Umbilical cord (tissue), 2 donors: Measurements from ENCODE around the gene KCTD5. TPM values are rescaled to one million over a fixed set of nuclear protein-coding genes. Genes with fewer than 3 reads are reported as not detected.

Experiments
- DNase-seq: peaks from one replicate; pipeline ENCODE4 v3.0.0-alpha.2; 2015; ENCODE audit warnings: low spot score
- total RNA-seq: library from RNA; depleted of rRNA; stranded (reverse); fragments of >200 nt; gene quantifications from one replicate; pipeline ENCODE4 v1.2.3, GENCODE V29; 2014; ENCODE audit warnings: low replicate concordance; ENCODE audit not compliant: insufficient read depth

KCTD5 gene
- total RNA-seq, 1 donor from 2014 or later, result 9.6 TPM

DNA sequence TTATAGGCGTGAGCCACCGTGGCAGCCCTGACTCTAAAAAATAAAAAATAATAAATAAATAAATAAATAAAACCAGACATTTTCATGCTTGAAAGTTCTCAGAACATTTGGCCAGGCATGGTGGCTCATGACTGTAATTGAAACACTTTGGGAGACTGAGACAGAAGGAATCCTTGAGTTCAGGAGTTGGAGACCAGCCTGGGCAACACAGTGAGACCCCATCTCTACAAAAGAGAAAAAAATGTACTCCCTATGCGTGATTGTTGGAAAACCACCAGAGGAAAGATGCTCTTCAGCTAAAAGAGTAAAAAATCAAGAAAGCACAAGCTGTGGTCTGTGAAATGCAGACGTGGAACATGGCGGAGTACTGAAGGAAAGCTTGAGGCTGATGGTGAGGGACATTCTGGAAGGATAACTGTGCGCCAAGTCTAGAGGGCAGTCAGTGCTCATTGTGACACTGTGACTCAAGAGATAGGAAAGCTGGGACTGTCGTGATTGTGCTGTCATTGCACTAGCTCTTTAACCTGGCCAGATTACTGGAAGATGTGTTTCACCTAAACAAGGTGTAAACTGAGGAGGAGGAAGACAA, 41.9 kb downstream of the KCTD5 start:
- DNase-seq, result no peak

DNA sequence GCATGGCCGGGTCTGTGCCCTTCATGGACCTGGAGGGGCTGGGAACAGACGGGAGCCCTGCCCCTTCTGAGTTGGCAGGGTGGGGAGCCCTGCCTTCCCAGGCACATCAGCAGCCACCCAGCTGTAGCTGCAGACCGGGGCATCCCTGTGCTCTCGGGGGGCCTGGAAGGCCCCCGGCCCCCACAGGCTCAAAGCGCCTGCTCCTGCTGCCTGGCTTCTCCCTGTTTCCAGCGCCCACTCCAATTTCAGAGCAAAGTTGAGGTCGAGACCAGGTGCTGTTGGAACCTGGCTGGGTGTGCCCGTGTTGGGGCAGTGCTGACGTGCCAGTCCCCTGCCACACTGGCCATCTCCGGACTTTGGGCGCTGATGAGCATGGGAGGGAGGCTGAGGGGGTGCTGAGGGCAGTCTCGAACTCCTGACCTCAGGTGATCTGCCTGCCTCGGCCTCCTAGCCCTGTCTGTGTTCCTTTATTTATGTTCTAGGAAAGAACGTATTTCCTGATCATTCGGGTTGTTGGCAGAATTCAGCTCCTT, 42.6 kb downstream of the KCTD5 start:
- DNase-seq, result no peak

DNA sequence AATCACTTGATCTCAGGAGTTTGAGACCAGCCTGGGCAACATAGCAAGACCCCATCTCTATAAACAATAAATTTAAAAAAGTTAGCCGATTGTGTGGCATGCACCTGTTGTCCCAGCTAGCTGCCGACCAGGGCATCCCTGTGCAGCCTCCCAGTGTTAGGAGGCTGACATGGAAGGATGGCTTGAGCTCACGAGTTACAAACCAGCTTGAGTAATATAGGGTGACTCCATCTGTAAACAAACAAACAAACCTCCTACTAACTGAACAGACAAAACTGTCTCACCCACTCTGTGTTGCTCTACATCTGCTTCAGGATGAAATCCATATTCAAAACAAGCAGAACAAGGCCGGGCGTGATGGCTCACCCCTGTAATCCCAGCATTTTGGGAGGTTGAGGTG, 44.6 kb downstream of the KCTD5 start:
- DNase-seq, result no peak

GRCh38 chr16:2728034-2728433, 45.7 kb downstream of the KCTD5 start:
- DNase-seq, result no peak

- DNase-seq, result no peak
Observed at GRCh38 chr16:2734844-2735515, 52.7 kb downstream of the KCTD5 start.

DNA sequence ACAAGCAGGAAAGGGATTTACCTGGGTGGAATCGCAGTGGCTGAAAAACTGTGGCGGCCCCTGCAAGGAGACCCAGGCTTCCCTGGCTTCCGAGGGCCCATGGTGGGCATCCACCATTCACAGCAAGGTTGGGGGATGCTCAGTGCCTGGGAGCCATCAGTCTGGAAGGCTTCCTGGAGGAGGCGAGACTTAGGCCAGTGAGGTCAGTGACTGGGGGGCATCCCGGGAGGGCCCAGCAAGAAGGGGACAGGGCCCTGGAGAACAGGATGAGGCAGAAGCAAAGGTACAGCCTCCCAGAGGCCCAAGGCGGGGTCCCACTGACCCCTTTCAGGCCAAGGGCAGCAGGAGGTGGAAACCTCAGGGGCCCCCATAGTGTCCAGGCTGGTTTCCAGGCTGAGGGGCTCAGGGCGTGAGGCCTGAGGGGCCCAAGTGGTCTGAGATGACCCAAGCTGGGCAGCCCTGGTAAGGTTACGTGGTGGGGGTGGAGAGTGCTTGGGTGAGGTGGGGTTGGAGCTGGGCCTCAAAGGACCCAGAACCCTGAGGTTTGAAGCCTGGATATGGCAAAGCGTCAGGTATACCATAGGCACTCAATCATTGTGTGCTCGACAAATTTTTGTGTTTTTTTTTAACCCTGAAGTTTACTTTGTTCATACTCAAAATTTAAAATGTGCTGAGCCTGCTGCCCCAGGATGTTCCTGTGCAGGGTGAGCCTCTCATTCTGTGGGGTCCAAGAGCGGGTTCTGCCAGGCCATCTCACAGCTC, 54.3 kb downstream of the KCTD5 start:
- no peak for DNase-seq

DNA sequence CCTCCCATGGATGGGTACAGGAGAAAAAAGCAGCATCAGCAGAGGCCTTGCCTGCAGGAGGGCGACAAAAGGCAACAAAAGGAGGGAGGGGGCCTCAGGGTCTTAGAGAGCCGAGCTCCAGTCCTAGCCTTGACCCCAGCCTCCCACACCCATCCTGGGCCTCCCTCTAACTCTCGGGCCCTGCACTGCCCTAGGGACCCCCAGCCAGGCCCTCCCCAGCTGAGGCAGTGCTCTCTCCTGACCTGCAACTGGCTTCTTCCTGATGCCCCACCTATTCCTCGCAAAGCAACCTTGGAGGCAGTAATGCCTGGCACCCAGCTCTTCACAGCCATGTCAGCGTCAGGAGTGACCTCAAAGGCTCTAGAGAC, 54.9 kb downstream of the KCTD5 start:
- no peak for DNase-seq

GRCh38 chr16:2737895-2738418, 55.6 kb downstream of the KCTD5 start:
- no peak for DNase-seq

- no peak for DNase-seq
Observed at GRCh38 chr16:2738615-2739014, 56.3 kb downstream of the KCTD5 start.

GRCh38 chr16:2739625-2740430, 57.5 kb downstream of the KCTD5 start:
- no peak for DNase-seq

- no peak for DNase-seq
Observed at GRCh38 chr16:2740476-2740875, 58.2 kb downstream of the KCTD5 start.

GRCh38 chr16:2741168-2741567, 58.8 kb downstream of the KCTD5 start:
- no peak for DNase-seq

DNA sequence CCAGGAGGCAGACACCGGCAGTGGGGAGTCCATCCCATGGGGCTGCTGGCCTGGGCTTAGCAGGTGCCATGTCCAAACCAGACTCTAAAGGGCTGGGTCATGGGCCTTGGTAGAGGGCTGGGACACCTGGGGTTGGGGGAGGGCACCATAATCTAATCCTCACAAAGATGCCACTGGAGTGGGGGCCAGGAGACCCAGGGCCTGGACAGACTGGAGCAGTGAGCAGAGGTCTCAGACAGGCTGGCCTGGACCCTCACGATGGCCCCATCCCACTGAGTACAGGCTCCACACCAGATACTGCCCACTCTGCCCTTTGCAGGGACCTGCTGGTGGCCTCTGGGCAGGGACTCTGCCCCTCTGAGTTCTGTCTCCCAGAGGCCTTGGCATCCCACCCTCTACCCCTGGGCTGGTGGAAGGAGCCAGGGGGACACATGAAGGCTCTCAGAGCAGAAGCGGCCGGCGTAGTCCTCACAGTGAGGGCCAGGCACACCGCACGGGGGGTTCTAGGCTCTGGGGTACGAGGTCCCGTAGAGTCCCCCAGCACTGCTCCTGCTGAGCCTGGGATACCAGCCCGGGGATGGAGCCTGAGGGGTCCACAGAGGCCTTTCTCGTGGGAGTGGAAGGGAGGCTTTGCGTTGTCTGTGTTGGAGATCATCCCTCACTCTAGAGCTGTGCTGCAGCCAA, 60.1 kb downstream of the KCTD5 start:
- no peak for DNase-seq

DNA sequence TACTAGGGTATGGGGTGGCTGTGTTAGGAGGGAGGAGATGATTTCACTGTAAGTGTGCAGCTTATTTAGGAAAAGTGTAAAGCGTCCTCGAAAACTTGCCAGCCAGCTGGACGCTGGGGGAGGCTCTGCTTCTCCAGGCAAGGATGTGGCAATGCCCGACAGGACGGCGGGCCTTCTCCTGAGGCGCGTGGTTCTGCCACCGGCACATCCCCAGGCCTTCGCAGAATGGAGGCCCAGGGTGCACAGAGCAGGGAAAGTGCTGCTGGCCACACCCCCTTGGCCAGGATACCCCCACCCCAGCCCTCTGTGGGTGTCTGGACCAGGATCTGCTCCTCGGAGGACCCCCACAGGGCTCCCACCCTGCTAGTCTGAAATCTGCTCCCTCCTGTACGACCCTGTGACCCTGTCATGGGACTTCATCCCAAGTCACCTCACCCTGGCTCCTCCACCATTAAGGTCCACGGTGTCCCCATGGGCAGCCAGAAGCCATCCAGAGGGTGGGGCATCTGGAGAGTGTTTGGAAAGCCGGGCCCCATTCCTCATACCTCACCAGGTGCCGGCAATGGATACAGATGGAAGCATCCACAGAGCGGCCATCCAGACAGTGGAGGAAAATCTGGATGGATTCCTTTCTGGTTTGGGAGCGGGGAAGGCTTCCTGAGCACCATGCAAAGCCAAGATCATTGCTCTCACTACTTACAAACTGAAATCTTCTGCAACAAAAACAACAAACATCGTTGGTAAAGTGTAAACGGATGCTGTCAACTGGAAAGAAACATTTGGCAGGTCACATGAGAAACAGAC, 60.9 kb downstream of the KCTD5 start:
- DNase-seq, result no peak

DNA sequence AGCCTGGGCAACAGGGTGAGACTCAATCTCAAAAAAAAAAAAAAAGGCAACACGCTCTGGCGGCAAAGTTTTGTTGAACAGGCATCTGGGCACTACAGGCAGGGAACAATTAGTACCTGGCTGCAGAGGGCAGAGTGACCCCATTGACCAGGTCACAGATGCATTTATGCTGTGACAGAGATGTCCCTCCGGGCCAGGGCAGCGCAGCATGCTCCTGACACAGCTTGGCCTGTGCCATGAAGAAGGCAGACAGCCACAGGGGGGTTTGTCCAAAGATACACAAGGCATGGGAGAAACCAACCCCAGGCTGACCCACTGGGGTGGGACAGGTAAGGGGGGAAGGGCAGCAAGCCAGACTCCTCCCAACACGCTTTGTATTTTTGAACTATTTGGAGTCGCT, 62.4 kb downstream of the KCTD5 start:
- no peak for DNase-seq

DNA sequence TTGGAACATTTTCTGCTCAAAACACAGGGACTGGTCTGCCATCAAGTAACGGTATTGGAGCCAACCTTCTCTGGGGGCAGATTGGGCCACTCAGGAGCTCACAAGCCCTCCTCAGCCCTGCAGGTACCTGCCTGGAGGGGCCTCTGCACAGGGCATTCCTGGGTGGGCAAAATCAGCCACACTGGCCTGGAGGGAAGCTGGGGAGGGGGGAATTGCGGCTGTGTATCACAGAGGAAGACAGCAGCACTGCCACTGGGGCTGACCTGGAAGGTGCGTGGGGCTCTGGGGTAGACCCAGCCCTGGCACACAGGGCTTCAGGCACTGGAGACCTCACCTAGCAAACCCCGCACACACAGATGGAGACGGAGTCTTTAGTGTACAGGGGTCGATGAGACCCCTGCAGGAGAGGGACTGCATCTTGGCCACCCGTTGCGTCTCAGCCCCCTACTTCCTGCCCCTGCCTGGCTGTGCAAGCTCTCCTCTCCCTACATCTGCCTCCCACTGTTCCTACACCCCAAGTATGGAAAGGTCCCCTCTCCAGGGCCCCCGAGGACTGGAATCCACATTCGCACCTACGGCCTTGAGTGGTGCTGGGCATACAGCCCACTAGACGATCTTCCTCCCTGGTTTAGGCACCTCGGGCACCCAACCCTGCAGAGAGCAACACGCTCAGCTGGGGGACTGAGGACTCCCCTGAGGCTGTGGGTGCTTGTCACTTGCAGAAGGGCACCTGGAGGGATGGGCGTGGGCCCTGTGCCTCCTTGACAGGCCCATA, 63.0 kb downstream of the KCTD5 start:
- no peak for DNase-seq

DNA sequence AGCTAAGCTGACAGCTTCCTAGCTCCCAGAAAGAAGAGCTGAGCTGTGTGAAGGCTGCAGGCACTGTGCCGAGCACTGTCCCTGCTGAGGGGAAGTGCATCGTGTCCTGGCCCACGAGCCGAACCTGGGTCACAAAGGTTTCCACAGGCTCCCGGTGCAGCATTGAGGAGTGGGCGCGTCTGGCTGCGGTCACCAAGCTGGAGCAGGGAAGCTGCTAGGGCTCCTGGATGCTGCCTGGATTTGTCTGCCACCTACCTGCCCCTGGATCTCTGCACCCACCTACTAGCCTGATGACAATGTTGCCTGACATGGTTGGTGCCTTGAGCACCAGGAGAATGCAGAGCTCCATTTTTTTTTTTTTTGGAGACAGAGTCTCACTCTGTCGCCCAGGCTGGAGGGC, 63.6 kb downstream of the KCTD5 start:
- no peak for DNase-seq

DNA sequence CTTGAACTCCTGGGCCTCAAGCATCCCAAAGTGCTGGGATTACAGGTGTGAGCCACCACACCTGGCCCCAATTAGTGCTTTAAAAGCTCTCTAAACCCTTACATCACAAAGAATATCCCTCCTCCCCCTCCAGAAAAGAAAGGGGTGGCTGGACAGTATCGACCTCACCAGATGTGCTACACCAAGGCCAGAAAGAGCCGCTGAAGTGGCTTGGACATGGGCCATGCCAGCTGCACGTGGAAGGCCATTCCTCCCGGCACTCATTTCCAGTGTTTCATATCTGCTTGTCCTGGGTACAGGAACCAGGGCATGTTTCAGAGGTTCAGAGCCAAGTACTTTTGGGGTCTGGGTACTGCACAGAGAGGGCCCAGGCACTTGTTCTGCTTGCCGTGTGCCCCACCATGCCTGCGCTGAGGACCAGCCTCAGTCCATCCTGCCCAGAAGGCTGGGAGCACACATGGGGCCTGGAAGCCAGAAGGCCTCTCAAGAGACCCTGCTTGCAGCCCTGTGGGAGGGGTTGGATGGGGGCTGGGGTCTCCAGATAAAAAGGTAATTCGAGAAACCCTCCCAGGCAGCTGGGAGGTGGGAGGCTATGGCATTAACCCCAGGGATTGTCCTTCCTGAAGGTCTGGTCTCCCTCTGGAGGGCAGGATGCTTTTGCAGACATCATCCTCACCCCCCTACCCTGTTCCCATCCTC, 66.6 kb downstream of the KCTD5 start:
- DNase-seq, result no peak

DNA sequence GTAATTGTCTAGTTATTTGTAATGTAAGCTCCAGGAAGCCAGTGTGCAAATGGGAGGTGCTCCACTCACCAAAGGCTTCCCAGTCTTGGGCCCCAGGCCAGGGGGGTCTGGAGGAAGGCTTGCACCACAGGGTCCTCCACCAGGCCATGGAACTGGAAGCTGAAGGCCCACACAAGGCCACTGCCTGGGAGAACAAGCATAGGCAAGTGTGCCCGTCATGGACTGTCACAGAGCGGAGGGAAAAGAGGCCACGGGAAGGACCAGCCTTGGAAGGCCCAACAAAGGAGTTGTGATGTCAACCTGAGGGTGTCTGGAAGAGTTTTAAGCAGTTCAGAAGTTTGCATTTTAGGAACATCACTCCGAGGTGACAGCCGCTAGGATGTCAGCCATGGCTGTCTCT, 67.2 kb downstream of the KCTD5 start:
- DNase-seq, result no peak
